Neuronal stem cell (in vitro differentiated cells): ENCODE measurements around the gene TOM1.
A peak's percentile ranks its signal among the peaks of the same experiment; 100 is the strongest.

Experiments
- DNase-seq: peaks from one replicate; pipeline ENCODE4 v3.0.0-alpha.2; 2013; ENCODE audit warnings: low spot score
- H2AFZ ChIP-seq: one replicate; pipeline ENCODE4 v1.6.1; 2013; ENCODE audit warnings: mild to moderate bottlenecking, low read length, inconsistent platforms
- H2AK5ac ChIP-seq: 2 replicates; pipeline ENCODE4 v1.6.1; 2013; ENCODE audit warnings: low read depth, mild to moderate bottlenecking, inconsistent platforms, low read length, moderate library complexity, mixed read lengths
- H2BK120ac ChIP-seq: 2 replicates; pipeline ENCODE4 v1.6.1; 2013; ENCODE audit warnings: low read depth, mild to moderate bottlenecking, inconsistent platforms, low read length, moderate library complexity, mixed read lengths
- H2BK12ac ChIP-seq: one replicate; pipeline ENCODE4 v1.6.1; 2013; ENCODE audit warnings: low read length, inconsistent platforms
- H2BK15ac ChIP-seq: 2 replicates; pipeline ENCODE4 v1.6.1; 2013; ENCODE audit warnings: mild to moderate bottlenecking, low read length, inconsistent platforms, mixed read lengths
- H2BK5ac ChIP-seq: one replicate; pipeline ENCODE4 v1.6.1; 2013; ENCODE audit warnings: inconsistent platforms, mild to moderate bottlenecking, low read length, moderate library complexity
- H3K14ac ChIP-seq: one replicate; pipeline ENCODE4 v1.6.1; 2013; ENCODE audit warnings: low read length, inconsistent platforms
- H3K18ac ChIP-seq: 2 replicates; pipeline ENCODE4 v1.6.1; 2013; ENCODE audit warnings: low read length, inconsistent platforms
- H3K23ac ChIP-seq: 2 replicates; pipeline ENCODE4 v1.6.1; 2013; ENCODE audit warnings: low read depth, mild to moderate bottlenecking, mixed read lengths, low read length, inconsistent platforms; ENCODE audit not compliant: poor library complexity
- H3K27ac ChIP-seq: replicated peaks from 3 replicates; pipeline ENCODE4 v1.5.1; 2013; ENCODE audit warnings: low read length, inconsistent platforms
- H3K27me3 ChIP-seq, 3 experiments: 2 replicates each; pipeline ENCODE4 v1.6.1; 2013; ENCODE audit warnings: low read length in 3 of 3, mild to moderate bottlenecking in 2 of 3, inconsistent platforms in 1 of 3, low read depth in 1 of 3, mixed read lengths in 1 of 3, moderate library complexity in 1 of 3; ENCODE audit not compliant: control insufficient read depth in 3 of 3, insufficient read depth in 3 of 3
- H3K36me3 ChIP-seq, 2 donors: replicated peaks in 1 of 2; 2 replicates each; pipeline ENCODE4 v1.6.1; 2013; ENCODE audit warnings: low read length in 2 of 2; ENCODE audit not compliant: control insufficient read depth in 2 of 2, insufficient read depth in 2 of 2
- H3K4ac ChIP-seq: 2 replicates; pipeline ENCODE4 v1.6.1; 2013; ENCODE audit warnings: inconsistent platforms, mild to moderate bottlenecking, low read length, moderate library complexity
- H3K4me1 ChIP-seq, 2 donors: 1 replicate in 1 of 2; 2 replicates in 1 of 2; pipeline ENCODE4 v1.6.1; 2013; ENCODE audit warnings: low read length in 2 of 2, low read depth in 1 of 2; ENCODE audit not compliant: control insufficient read depth in 2 of 2, insufficient read depth in 1 of 2
- H3K4me2 ChIP-seq: one replicate; pipeline ENCODE4 v1.6.1; 2013; ENCODE audit warnings: mild to moderate bottlenecking, low read length, inconsistent platforms; ENCODE audit not compliant: insufficient read depth, poor library complexity, severe bottlenecking
- H3K4me3 ChIP-seq, 2 donors: 2 replicates each; pipeline ENCODE4 v1.5.1; 2013; ENCODE audit warnings: low read length in 2 of 2, mild to moderate bottlenecking in 2 of 2, inconsistent platforms in 1 of 2, moderate library complexity in 1 of 2
- H3K79me1 ChIP-seq: one replicate; pipeline ENCODE4 v1.6.1; 2013; ENCODE audit warnings: low read depth, mild to moderate bottlenecking, inconsistent platforms, low read length, moderate library complexity
- H3K9ac ChIP-seq: one replicate; pipeline ENCODE4 v1.6.1; 2013; ENCODE audit warnings: mild to moderate bottlenecking, low read depth, low read length, inconsistent platforms; ENCODE audit not compliant: poor library complexity
- H3K9me3 ChIP-seq, 2 donors: replicated peaks in 1 of 2; 2 replicates each; pipeline versions ENCODE3 to v1.6.1; 2013; ENCODE audit warnings: low read length in 2 of 2, mild to moderate bottlenecking in 2 of 2, inconsistent platforms in 1 of 2, low read depth in 1 of 2, mixed read lengths in 1 of 2, moderate library complexity in 1 of 2; ENCODE audit not compliant: control insufficient read depth in 2 of 2, insufficient read depth in 1 of 2
- H4K8ac ChIP-seq: one replicate; pipeline ENCODE4 v1.6.1; 2013; ENCODE audit warnings: low read depth, mild to moderate bottlenecking, inconsistent platforms, low read length, moderate library complexity
- H4K91ac ChIP-seq: one replicate; pipeline ENCODE4 v1.6.1; 2013; ENCODE audit warnings: low read length, low read depth, mild to moderate bottlenecking, inconsistent platforms; ENCODE audit not compliant: poor library complexity
- WGBS, 2 donors: extraction: QIAGEN DNeasy Blood & Tissue Kit; methylation state at CpG; one replicate each; pipeline ENCODE4 v1.1.7; 2013; ENCODE audit warnings: missing lambda C conversion rate in 2 of 2, mixed read lengths in 1 of 2; ENCODE audit not compliant: insufficient read length in 2 of 2, insufficient replicate concordance in 1 of 2; ENCODE audit errors: extremely low coverage in 2 of 2; 5-methylcytosine and 5-hydroxymethylcytosine counted together

The TOM1 gene

GRCh38 chr22:35348703-35349102 lies 49.0 kb downstream of the TOM1 start:
- peaks cover 0 to 5% (median 0%) of the 10 kb centered on the region in 3 experiments for H3K27me3 ChIP-seq
- H3K4me3 ChIP-seq = no peak overlapping the region
- H3K4me1 ChIP-seq = peaks cover 8 to 10% of the 10 kb centered on the region in 2 donors
- peaks cover 0 to under 1% of the 10 kb centered on the region in 2 donors for H3K9me3 ChIP-seq
- H2BK120ac ChIP-seq = no peak overlapping the region
- no peak overlapping the region for H2BK5ac ChIP-seq
- H3K4me2 ChIP-seq = no peak overlapping the region
- H3K27ac ChIP-seq = no peak overlapping the region
- no peaks in the 10 kb centered on the region for H3K79me1 ChIP-seq
- H2BK15ac ChIP-seq = no peak overlapping the region
- no peak for DNase-seq
- H2AFZ ChIP-seq = no peak overlapping the region
- peak overlapping the region; percentile 32 for H2AK5ac ChIP-seq
- peak overlapping the region; percentile 49 for H3K18ac ChIP-seq
- peak overlapping the region; percentile 65 for H2BK12ac ChIP-seq
- no peak overlapping the region for H3K14ac ChIP-seq
- no CpG with 5 or more reads among the region's 5 CpGs for WGBS, 2 donors
- H4K91ac ChIP-seq = no peak overlapping the region
- H3K4ac ChIP-seq = no peak overlapping the region
- no peak overlapping the region for H3K9ac ChIP-seq
- peak overlapping the region; percentile 27 for H4K8ac ChIP-seq
- H3K23ac ChIP-seq = no peak overlapping the region
- peaks cover 0 to under 1% of the 10 kb centered on the region in 2 donors for H3K36me3 ChIP-seq

- no peak overlapping the region for H3K4me3 ChIP-seq
- H3K4me1 ChIP-seq = peaks cover 8 to 10% of the 10 kb centered on the region in 2 donors
- peak overlapping the region; percentile 83 for H3K9ac ChIP-seq
- no peak overlapping the region for H3K27ac ChIP-seq
- H3K27me3 ChIP-seq = peaks cover 0 to 5% (median 0%) of the 10 kb centered on the region in 3 experiments
- H2AK5ac ChIP-seq = peak overlapping the region; percentile 96
- no peak overlapping the region for H2AFZ ChIP-seq
- no peak overlapping the region for H4K8ac ChIP-seq
- no peaks in the 10 kb centered on the region for H3K79me1 ChIP-seq
- no CpG with 5 or more reads among the region's 9 CpGs for whole genome bisulfite sequencing, 2 donors
- H2BK5ac ChIP-seq = no peak overlapping the region
- H2BK120ac ChIP-seq = no peak overlapping the region
- no peak overlapping the region for H4K91ac ChIP-seq
- H3K18ac ChIP-seq = no peak overlapping the region
- no peak overlapping the region for H2BK15ac ChIP-seq
- no peak overlapping the region for H3K23ac ChIP-seq
- H2BK12ac ChIP-seq = no peak overlapping the region
- H3K9me3 ChIP-seq = no peaks in the 10 kb centered on the region
- no peak overlapping the region for H3K4me2 ChIP-seq
- H3K36me3 ChIP-seq = no peaks in the 10 kb centered on the region
- H3K4ac ChIP-seq = no peak overlapping the region
- DNase-seq = no peak
- peak overlapping the region; percentile 25 for H3K14ac ChIP-seq
Measured at GRCh38 chr22:35349368-35349703, 49.6 kb downstream of the TOM1 start.

GRCh38 chr22:35349704-35350538 lies 50.2 kb downstream of the TOM1 start:
- H3K4ac ChIP-seq = no peak overlapping the region
- no CpG with 5 or more reads among the region's 17 CpGs for WGBS, 2 donors
- H4K91ac ChIP-seq = no peak overlapping the region
- DNase-seq = no peak
- H3K14ac ChIP-seq = peak overlapping the region; percentile 25
- H2BK5ac ChIP-seq = no peak overlapping the region
- H3K9ac ChIP-seq = peak overlapping the region; percentile 83
- H2AK5ac ChIP-seq = peak overlapping the region; percentile 96
- no peaks in the 10 kb centered on the region for H3K9me3 ChIP-seq
- H3K27me3 ChIP-seq = peaks cover 0 to 5% (median 0%) of the 10 kb centered on the region in 3 experiments
- no peak overlapping the region for H2BK120ac ChIP-seq
- H3K27ac ChIP-seq = no peak overlapping the region
- H2AFZ ChIP-seq = peak overlapping the region; percentile 94
- no peak overlapping the region for H4K8ac ChIP-seq
- H2BK15ac ChIP-seq = no peak overlapping the region
- peak overlapping the region; percentile 56 for H3K18ac ChIP-seq
- H3K4me2 ChIP-seq = no peak overlapping the region
- H3K4me3 ChIP-seq = no peak overlapping the region
- no peak overlapping the region for H2BK12ac ChIP-seq
- no peak overlapping the region for H3K23ac ChIP-seq
- H3K36me3 ChIP-seq = no peaks in the 10 kb centered on the region
- H3K79me1 ChIP-seq = no peaks in the 10 kb centered on the region
- peaks cover 8 to 10% of the 10 kb centered on the region in 2 donors for H3K4me1 ChIP-seq
